Right atrium auricular region (tissue), 2 donors: ENCODE results near the gene NOTCH3. TPM values are rescaled to one million over a fixed set of nuclear protein-coding genes. Genes with fewer than 3 reads are reported as not detected.

Experiments
- DNase-seq: peaks from one replicate; pipeline ENCODE4 v3.0.0-alpha.2; 2019; ENCODE audit warnings: low spot score
- H3K27ac ChIP-seq, 2 donors: fragments of 200-600 bp; sonication (generic); 1 replicate in 1 of 2; 2 replicates in 1 of 2; pipeline ENCODE4 v1.5.1; 2016 to 2019
- H3K27me3 ChIP-seq, 2 donors: fragments of 200-600 bp; sonication (generic); one replicate each; pipeline versions ENCODE4 v1.5.1 to v1.6.0; 2017 to 2019
- H3K36me3 ChIP-seq: fragments of 200-600 bp; sonication (generic); one replicate; pipeline ENCODE4 v1.5.1; 2016
- H3K4me1 ChIP-seq, 2 donors: fragments of 200-600 bp; sonication (generic); one replicate each; pipeline versions ENCODE4 v1.5.1 to v1.6.0; 2017 to 2019
- H3K4me3 ChIP-seq, 2 donors: fragments of 200-600 bp; sonication (generic); 1 replicate in 1 of 2; 2 replicates in 1 of 2; pipeline ENCODE4 v1.5.1; 2017 to 2019; ENCODE audit warnings: mild to moderate bottlenecking in 1 of 2, moderate library complexity in 1 of 2
- H3K9me3 ChIP-seq, 2 donors: fragments of 200-600 bp; sonication (generic); one replicate each; pipeline ENCODE4 v1.5.1; 2019
- total RNA-seq, 2 donors: library from RNA; depleted of rRNA; stranded (reverse); fragments of >200 nt; gene quantifications; one replicate each; pipeline ENCODE4 v1.1.0, GENCODE V29; 2016
- TF ChIP-seq, protein P1 (sequence below), 2 donors: fragments of 200-600 bp; sonication (generic); IDR thresholded peaks; one replicate each; pipeline ENCODE4 v1.5.1; 2019; ENCODE audit warnings: antibody characterized with exemption in 2 of 2

The NOTCH3 gene
- total RNA-seq, 2 donors from 2014 or later = 16.8 to 34.2 TPM

DNA sequence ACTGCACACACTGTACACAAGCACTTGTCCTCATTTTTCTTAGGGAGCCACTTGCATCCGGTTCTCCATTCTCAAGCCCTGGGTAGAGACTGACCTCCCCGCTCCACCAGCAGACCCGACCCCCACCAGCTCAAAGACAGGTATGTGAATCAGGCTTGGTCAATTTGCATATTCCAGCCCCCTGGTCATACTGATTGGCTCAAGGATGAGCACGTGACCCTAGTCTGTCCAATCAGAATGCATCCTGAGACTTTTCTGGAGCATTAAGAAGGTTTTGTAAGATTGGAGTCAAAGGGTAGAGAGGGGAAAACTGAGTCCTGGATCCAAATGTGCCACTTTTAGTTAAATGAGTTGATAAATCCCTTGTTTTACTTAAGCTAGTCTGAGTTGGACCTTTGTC is 34.1 kb downstream of the NOTCH3 start:
- TF ChIP-seq, protein P1, sequence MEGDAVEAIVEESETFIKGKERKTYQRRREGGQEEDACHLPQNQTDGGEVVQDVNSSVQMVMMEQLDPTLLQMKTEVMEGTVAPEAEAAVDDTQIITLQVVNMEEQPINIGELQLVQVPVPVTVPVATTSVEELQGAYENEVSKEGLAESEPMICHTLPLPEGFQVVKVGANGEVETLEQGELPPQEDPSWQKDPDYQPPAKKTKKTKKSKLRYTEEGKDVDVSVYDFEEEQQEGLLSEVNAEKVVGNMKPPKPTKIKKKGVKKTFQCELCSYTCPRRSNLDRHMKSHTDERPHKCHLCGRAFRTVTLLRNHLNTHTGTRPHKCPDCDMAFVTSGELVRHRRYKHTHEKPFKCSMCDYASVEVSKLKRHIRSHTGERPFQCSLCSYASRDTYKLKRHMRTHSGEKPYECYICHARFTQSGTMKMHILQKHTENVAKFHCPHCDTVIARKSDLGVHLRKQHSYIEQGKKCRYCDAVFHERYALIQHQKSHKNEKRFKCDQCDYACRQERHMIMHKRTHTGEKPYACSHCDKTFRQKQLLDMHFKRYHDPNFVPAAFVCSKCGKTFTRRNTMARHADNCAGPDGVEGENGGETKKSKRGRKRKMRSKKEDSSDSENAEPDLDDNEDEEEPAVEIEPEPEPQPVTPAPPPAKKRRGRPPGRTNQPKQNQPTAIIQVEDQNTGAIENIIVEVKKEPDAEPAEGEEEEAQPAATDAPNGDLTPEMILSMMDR (IDR thresholded peaks at IDR 0.05) = no peak
- H3K27ac ChIP-seq = no peak overlapping the region
- H3K4me3 ChIP-seq = no peak overlapping the region
- DNase-seq = no peak
- no peaks in the 10 kb centered on the region for H3K4me1 ChIP-seq
- peaks cover 0 to 16% of the 10 kb centered on the region in 2 donors for H3K9me3 ChIP-seq
- no peaks in the 10 kb centered on the region for H3K27me3 ChIP-seq
- peaks cover 7% of the 10 kb centered on the region for H3K36me3 ChIP-seq

DNA sequence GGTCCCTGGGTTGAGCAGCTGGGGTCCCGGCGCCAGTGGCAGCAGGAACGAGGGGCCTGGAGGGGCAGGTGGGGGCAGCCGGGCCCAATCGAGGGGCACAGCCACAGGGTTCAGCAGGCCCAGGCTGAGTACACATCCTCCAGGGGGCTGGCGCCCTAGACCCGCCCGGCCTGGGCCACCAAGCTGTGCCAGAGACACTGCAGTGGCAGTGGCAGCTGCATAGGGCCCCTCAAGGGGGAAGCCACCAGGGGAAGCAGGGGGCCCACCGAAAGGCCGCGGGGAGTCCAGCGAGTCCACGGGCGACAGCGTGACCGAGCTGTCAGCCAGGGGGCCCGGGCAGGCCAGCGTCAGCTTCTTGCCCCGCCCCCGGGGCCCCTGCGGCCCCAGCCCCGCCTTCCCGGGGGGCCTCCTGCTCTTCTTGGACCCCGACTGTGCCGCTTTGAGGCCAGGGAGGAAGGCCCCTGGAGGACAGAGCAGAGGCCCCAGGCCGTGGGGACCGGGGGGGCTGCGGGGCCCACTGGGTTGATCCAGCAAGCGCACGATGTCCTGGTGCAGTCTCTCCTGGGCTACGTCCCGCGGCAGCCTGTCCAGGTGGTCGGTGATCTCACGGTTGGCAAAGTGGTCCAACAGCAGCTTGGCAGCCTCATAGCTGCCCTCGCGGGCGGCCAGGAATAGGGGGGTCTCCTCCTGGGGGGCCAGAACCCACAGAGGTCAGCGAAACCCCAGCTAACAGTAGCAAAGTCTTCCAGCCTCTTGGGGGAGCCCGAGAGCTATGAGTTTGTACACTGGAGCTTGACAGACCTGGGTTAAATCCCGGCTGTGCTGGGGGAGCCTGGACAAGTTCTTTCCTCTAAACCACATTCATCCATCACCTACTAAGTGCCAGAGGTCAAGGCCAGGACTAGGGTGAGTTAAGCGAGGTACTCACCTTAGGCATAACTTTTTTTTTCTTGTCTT is 39.5 kb downstream of the NOTCH3 start:
- TF ChIP-seq, protein P1 (IDR thresholded peaks at IDR 0.05) = no peak
- no peak overlapping the region for H3K27ac ChIP-seq
- no peaks in the 10 kb centered on the region for H3K4me1 ChIP-seq
- no peak for DNase-seq
- no peaks in the 10 kb centered on the region for H3K27me3 ChIP-seq
- no peak overlapping the region for H3K4me3 ChIP-seq
- peaks cover 7% of the 10 kb centered on the region for H3K36me3 ChIP-seq
- peaks cover 0 to 26% of the 10 kb centered on the region in 2 donors for H3K9me3 ChIP-seq

DNA sequence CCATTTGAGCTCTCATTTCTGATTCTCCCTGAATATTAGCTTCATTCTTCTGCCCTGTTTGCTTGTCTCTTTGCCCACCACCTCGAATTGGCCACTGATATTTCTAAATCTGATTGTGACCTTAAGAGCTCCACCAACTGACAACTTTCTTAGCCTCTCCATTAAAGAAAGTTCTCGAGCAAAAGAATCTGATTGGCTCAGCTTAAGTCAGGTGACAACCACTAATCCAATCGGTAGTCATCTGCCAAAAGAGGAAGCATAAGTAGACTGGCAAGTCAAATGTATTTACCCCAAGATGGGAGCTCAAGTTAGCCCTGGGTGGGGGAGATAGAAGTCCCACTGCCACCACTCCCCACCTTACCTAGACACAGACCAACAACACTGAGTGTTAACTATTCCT is 41.5 kb downstream of the NOTCH3 start:
- no peak for DNase-seq
- no peaks in the 10 kb centered on the region for H3K27me3 ChIP-seq
- TF ChIP-seq, protein P1 (IDR thresholded peaks at IDR 0.05) = no peak
- H3K36me3 ChIP-seq = no peaks in the 10 kb centered on the region
- H3K4me1 ChIP-seq = no peaks in the 10 kb centered on the region
- H3K27ac ChIP-seq = no peak overlapping the region
- H3K9me3 ChIP-seq = peaks cover 0 to 12% of the 10 kb centered on the region in 2 donors
- no peak overlapping the region for H3K4me3 ChIP-seq

DNA sequence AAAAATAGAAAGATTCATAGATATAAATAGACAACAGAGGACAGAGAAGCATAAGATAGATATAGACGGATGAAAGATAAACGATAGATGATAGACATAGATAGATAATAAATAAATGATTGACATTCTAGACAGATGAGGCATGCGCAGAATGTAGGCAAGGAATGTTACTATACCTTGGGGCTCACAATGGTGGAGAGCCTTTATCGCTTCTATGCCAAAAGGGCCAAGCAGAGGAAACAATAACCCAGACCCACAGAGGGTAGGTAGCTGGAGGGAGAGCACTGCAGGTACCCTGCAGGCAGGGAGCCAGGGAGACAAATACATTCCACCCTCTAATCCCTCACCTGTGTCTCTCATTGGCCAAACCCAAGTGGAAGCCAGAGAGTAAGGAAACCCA is 44.4 kb downstream of the NOTCH3 start:
- Histone ChIP-seq H3K9me3 (peaks cover 0 to 16% of the 10 kb centered on the region in 2 donors), H3K36me3 (no peaks in the 10 kb centered on the region), H3K27ac (no peak overlapping the region), H3K4me1 (no peaks in the 10 kb centered on the region), H3K27me3 (no peaks in the 10 kb centered on the region), H3K4me3 (no peak overlapping the region)
- DNase-seq = no peak
- TF ChIP-seq, protein P1 (IDR thresholded peaks at IDR 0.05) = no peak

DNA sequence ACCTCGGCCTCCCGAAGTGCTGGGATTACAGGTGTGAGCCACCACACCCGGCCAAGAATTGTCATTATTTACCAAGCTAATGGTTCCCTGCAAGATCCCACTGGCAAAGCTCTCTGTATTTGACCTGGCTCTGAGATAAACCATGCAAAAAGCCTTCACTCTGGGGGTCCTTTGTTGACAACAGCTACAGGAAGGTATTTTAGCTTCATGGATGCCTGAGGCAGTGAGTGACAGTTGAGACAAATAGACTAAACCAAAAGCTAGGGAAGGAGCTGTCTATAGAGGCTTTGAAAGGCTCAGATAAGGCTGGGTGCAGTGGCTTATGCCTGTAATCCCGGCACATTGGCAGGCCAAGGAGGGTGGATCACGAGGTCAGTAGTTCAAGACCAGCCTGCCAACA is 45.5 kb downstream of the NOTCH3 start:
- TF ChIP-seq, protein P1 (IDR thresholded peaks at IDR 0.05) = no peak
- no peaks in the 10 kb centered on the region for H3K36me3 ChIP-seq
- H3K27me3 ChIP-seq = no peaks in the 10 kb centered on the region
- H3K9me3 ChIP-seq = peaks cover 0 to 16% of the 10 kb centered on the region in 2 donors
- DNase-seq = no peak
- no peak overlapping the region for H3K4me3 ChIP-seq
- H3K27ac ChIP-seq = no peak overlapping the region
- no peaks in the 10 kb centered on the region for H3K4me1 ChIP-seq
